Superior temporal gyrus (tissue), 1 donor: Measurements from ENCODE around the gene KHDRBS1.
"Not testable (repeated sequence)": the region's sequence is repeated elsewhere in the genome, so short reads cannot be mapped to it uniquely, and the experiment has no call there.

Experiments used
- DNase-seq: peaks from one replicate; pipeline ENCODE4 v3.0.0-alpha.2; 2016; ENCODE audit errors: extremely low spot score

The KHDRBS1 gene

DNA sequence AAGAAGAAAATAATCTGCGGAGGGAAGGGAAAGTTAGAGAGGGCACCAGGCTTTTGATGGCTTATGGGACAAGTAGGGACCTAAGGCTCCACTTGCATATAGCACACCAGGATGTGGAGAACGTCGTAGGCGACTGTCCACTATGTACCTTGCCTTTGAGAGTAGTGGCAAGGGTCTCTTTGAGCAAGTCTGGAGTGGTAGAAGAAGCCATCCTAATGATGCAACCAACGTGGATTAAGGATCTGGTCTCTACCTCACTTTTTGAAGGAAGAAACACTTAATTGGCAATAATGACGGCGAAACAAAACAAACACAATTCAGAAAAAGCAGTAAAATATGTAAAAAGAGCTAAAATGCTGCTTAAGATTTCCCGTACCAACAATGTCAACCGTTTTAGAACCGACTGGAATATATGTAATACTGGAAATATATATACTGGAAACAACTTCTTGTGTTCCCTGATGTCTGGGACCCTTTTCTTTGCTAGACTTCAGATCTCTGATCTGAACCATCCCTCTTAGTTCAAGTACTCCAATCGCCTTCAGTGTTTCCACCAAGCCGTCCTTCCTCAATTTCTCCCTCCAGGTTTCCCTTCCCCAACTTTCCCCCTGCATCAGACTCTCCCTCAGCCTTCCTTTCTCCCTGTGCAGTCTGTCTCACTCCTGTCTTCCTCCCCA, 821 bp upstream of the KHDRBS1 start:
- DNase-seq = peak; percentile 53

DNA sequence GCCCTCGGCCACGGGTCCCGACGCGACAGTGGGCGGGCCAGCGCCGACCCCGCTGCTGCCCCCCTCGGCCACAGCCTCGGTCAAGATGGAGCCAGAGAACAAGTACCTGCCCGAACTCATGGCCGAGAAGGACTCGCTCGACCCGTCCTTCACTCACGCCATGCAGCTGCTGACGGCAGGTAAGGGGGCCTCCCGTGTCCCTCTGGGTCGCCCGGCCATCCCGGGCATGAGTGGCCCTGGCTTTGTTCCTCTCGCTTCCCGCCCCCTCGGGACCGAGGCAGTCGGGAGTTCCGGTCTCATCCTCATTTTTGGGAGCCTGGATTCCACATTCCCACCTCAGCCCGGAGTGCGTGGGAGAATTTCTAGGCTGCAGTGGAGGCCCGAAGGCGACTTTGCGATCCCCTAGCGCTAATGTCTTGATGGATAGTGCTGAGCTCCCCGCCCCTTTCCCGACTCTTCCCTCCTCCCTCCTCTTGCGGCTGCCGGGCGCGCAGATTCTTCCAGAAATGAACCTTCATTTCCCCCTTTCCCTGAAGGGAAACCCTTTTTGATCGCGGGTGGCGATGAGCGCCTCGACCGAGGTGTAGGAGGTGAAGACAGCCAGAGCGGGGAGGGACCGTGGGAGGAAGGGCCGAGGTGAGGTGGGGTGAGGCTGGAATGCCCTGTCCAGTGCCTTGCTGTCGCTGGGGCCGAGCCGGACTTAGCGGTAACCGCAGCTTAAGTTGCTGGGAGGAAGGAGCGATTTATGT, 705 bp downstream of the KHDRBS1 start:
- peak; percentile 50 for DNase-seq

DNA sequence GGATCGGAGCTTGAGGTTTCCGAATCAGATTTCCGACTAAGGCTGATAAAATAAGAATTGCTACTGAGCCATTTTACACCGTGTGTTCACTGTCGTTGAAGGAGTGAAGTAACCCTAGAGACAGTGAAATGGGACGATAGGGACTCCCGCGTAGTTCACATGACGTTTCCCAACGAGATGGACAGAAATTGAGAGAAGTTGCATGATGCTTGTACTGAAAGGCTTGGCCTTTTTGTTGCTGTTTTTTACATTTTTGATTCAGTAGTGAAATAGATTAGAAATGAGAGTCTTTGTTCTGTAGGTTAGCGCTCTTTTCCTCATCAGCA, 1.2 kb downstream of the KHDRBS1 start:
- peak; percentile 31 for DNase-seq

DNA sequence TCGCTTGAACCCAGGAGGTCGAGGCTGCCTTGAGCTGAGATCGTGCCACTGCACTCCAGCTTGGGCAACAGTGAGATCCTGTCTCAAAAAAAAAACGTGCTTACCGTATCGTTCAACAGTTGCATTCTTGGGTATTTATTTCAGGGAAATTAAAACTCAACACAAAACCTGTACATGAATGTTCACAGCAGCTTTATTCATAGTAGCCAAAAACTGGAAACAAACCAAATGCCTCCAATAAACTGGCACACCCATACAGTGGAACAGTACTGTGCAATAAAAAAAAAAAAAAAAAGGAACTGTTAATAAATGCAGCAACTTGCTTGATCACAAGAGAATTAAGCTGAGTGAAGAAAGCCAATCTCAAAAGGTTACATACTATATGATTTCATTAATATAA, 6.7 kb downstream of the KHDRBS1 start:
- DNase-seq = no peak

DNA sequence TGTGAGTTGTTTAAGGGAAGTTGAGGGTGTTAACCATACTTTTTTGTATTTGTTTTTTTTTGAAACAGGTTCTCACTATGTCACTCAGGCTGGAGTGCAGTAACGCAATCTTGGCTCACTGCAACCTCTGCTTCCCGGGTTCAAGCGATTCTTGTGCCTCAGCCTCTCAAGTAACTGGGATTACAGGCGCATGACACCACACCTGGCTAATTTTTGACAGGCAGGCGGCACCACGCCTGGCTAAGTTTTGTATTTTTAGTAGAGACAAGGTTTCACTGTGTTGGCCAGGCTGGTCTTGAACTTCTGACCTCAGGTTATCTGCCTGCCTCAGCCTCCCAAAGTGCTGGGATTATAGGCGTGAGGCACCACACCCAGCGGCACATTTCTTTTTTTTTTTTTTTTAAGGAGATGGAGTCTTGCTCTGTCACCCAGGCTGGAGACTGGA, 7.9 kb downstream of the KHDRBS1 start:
- DNase-seq = not testable (repeated sequence)

DNA sequence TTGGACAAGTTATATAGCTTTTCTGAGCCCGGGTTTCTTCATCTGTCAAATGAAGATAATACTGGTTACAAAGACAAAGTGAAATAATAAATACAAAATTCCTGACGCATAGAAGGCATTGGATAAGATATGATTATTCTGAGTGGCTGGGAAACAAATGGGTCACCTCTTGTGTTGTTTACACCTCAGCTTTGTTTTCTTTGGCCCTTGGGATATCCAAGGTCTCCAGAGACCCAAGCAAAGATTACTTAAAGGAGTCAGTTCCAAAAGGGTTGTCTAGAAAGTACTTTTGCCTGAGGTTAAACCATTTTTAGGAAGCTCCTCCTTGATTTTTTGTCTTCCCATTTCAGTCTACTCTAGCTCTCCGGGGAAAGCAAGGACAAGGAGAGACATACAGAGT, 9.7 kb downstream of the KHDRBS1 start:
- no peak for DNase-seq

DNA sequence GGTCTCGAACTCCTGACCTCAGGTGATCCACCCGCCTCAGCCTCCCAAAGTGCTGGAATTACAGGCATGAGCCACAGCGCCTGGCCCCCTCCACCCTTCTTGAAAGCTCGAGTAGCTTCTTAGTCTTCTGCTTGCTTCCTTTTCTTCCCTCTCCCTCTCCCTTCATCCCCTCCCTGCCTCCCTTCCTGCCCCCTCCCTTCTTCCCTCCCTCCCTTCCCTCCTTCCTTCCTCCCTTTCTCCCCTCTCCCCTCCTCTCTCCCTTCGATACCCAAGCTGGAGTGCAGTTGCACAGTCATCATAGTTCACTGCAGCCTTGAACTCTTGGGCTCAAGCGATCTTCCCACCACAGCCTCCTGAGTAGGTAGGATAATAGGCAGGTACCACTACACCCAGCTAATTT, 11.8 kb downstream of the KHDRBS1 start:
- DNase-seq = no peak

DNA sequence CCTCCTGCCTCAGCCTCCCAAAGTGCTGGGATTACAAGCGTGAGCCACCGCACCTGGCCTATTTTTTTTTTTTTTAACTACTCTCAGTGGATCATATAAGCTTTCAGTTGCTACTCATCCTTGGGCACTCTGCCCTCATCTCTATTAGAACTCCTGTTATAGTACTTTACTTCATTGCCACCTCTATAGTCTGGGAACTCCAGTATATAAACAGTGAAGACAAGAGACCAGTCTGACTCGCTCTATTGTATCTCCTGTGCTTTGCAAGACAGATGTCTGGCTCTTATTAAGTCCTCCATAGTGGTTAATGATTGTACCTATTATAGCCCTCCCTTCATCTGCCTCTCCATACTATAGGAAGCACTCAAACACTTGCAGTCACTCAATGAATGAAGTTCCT, 15.1 kb downstream of the KHDRBS1 start:
- DNase-seq = no peak

DNA sequence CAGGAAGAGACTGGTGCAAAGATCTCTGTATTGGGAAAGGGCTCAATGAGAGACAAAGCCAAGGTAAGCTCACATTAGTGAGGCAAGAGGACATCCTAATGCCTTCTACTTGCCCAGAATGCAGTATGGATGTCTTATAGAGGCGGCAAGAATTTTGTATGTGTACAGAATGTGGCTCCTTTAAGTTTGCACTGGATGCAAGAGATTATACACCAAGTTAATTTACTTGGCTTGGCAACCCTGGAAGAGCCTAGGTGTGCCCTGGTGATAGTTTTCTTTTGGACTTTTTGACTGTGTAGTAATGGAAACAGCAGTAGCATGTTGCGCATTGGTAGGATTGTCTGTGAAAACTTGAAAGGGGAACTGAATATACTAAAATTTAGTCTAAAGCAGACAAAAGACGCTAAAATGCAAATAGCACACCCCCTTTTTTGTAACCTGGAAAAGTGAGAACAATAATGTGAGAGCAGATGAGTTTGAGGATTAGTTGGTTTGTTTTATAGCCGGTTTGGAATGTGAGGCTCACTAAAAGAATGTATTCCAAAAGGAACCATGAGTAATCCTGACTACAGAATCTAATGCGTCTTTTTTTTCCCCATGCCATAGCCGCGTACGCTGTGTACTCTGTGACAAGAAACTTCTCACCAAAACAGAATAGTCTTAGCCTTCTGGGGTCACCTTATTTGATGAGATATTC, 18.1 kb downstream of the KHDRBS1 start:
- peak; percentile 34 for DNase-seq

DNA sequence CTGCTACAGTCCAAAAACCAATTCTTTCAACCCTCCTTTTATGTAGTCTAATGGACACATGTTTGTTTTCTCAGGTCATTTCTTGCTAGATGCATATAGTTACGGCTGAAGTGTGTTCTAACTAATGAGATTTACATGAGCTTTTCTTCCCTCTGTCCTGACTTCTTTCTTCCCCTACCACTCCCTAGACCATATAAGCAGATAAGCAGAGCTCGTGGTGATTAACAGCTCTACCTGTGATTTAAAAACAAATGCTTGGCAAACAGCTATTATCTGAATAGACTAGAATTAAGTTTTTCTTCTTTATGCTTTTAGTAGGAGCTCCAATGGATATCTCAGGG, 18.6 kb downstream of the KHDRBS1 start:
- DNase-seq = no peak

DNA sequence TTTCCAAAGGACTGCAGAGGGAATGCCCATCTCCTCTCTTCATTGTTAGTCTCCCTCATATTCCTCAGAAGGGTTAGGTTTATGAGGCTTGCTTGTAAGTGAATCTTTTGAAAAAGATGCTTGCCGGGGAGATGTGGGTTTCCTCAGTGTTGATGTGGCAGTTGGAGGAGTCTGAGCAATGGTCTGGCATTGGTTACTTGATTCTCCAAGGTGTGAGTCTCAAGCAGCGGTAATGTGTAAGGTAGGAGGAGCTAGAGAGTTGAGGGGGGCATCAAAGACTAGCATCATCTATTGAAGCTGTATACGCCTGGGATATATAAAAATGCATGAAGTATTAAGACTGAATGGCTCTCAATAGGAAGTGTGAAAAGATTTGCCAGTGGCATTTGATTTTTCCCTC, 21.5 kb downstream of the KHDRBS1 start:
- DNase-seq = no peak

DNA sequence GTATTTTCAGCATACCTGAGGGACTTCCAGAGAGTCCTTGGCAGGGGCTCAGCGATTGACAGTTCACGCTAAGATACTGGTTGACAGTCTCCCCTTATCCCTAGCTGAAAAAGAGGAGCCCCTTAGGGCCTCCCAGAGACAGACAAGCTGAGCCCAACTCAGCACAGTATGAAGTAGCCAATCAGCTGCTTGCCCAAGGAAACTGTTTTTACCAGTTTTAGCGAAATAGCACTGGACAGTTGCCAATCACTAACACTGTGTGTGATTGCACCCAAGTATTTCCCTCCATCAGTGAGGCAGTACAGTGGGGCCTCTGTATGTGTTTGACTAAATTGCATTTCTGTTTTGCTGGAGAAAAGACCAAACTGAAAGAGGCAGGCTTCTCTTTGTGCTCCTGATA, 27.0 kb downstream of the KHDRBS1 start:
- DNase-seq = peak; percentile 74

DNA sequence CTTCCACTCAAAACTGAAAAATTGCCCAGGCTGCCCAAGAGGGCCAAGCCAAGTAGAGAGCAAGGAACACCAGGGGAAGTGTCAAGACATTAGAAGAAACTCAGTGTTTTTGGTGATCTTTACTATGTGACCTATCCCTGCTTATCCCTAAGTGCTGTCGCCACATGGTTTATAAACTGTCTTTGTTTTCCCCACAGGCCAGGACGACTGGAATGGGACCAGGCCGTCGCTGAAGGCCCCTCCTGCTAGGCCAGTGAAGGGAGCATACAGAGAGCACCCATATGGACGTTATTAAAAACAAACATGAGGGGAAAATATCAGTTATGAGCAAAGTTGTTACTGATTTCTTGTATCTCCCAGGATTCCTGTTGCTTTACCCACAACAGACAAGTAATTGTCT, 28.7 kb downstream of the KHDRBS1 start:
- DNase-seq = no peak

DNA sequence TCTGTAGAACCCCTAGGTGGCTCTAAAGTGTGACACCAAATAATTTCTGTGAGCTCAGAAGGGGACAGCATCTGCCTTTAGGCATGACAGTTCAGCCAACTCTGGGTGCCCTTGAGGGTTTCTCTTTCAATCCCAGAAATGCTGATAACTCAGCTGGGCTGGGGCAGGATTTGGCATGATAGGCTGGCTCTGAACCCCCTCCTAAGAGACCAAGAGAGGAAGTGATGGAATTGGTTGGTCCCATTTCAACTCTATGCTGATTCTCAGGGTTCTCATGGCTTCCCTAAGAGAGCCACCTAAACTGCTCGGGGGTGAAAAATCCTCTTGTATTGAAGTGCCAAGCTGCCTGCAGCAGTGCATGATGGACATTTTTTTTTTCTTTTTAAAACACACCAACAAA, 30.6 kb downstream of the KHDRBS1 start:
- no peak for DNase-seq

DNA sequence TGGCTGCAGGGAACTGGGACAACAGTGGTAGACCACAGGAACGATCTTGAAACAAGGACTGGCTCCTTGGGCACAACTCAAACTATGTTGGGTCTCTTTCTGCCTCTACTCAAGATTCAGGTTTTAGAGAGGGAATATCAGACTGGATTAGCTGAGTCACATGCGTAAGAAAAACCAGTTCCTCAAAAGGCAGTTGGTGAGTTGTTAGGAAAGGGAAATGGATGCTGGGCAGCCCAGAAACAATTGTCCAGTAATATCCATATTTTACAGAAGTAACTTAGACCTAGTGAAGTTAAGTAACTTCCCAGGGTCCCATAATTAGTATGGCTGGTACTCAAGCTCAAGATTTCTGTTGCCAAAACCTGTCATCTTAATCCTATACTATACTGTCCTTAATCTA, 32.1 kb downstream of the KHDRBS1 start:
- no peak for DNase-seq

DNA sequence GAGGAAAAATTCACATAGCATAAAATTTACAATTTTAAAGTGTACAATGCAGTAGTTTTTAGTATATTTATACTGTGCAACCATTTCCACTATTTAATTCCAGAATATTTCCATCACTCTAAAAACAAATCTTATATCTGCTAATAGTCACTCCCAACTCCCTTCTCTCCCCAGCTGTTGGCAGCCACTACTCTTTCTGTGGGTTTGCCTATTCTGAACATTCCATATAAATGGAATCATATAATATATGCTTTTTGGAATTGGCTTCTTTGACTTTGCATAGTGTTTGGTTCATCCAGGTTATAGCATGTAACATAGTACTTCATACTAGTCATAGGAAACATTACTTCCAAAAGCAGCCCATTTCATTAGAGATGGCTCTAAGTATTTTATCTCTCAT, 34.0 kb downstream of the KHDRBS1 start:
- DNase-seq = no peak

DNA sequence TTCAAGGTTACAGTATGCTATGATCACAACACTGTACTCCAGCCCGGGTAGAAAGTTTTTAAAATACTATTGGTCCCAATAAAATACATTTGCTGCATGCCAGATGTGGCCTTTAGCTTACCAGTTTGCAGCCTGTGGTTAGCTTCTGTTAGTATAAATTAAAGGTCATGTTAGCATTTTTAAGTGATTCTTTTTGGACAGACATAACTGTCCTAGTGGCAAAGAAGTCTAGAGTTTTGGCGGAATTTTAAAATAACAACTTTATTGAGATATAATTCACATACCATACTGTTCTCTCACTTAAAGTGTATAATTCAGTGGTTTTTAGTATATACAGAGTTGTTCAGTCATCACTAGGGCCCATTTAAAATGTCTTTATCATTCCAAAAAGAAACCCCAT, 34.8 kb downstream of the KHDRBS1 start:
- DNase-seq = no peak

DNA sequence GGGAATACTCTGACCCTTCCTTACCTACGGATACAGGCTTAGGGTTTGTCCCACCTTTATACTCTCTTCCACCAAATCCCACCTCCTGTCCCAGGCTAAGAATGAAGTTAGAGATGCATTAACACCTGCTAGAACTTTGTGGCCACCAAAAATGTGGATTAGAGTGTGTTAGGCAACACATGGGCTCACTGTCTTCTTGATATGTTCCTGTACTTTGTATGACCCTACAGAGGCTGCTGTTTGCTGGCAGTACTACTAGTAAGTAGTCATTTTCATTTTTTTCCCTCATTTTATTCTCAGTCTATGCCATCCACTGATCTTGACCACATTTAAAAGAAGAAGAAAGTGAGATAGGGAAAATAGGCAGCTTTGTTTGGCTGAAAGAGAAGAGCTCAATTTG, 38.0 kb downstream of the KHDRBS1 start:
- no peak for DNase-seq

DNA sequence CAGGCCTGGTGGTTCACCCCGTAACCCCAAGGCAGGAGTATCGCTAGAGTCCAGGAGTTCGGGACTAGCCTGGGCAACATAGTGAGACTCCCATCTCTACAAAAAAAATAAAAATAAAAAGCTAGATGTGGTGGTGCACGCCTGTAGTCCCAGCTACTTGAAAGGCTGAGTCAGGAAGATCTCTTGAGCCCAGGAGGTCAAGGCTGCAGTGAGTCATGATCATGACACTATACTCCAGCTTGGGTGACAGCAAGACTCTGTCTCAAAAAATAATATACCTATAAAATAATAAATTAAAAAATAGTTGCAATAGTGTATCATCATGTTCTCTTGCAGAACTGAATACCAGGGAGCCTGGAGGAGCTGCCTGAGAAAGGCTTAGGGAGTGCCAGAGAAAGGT, 39.2 kb downstream of the KHDRBS1 start:
- DNase-seq = no peak

DNA sequence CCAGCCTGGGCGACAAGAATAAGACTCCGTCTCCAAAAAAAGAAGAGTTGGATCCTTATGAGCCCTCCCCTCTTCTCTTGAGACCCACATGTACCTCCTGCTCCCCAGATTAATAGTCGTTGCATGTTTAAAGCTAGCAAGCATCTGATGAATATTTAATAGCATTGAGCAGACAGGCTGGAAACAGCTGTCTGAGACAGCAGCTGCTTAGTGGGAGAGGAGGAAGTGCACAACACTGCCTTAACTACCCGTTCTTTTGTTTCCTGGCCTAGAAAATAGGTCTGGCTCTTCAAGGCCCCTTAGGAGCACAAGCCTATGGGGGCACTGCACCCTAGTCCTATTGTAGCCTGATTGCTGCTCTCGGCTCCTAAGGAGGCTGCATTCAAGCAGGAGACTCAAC, 41.7 kb downstream of the KHDRBS1 start:
- no peak for DNase-seq

DNA sequence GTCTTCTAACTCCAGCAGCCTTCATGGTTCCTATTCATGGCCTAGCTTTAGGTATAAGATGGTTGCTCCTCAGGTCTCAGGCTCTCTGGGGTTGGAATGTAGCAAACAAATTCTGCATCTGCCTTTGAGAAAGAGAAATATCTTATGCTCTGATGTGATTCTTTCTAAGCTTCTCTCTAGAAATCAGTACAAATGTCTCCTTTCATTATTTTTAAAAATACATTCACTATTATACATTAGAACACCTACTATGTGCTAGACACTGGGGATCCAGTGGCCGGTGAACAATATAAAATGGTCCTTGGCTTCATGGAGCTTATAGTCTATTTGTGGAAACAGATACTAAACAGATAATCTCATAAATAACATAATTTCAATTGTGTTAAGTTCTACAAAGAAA, 42.9 kb downstream of the KHDRBS1 start:
- DNase-seq = no peak

DNA sequence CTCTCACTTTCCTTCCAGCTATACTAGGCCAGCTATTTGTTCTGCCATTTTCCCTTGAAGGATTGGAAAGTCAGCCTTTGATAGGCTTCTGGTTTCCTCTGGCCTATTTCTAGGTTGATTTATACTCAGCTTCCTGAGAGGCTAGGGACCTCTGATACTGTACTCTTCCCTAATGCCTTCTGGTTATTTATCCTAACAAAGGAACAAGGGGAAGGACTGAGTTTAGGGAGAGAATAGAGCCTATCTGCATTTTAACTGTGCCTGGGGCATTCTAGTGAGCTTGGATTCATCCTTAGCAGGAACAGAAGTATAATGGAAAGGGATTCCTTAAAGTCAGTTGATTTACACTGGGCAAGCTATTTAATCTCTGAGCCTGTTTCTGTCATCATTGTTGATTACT, 47.2 kb downstream of the KHDRBS1 start:
- no peak for DNase-seq

DNA sequence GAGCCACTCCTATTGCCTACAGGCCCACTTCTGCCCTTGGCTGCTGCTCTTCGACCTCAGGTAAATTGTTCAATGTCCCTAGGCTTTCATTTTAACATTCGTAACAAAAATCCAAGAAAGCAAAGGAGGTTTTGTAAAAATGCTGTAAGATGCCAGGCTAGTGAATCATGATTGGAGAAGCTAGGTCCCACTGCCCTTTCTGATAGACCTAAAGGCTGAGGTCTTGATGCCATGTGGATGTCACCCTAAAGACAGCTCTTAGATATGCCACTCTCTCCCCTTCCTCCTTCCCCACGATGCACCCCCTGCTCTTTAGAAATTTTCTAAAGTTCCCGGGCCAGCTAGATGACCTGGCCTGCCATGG, 49.2 kb downstream of the KHDRBS1 start:
- DNase-seq = no peak
